Activated CD8-positive, alpha-beta T cell treated with anti-CD3 and anti-CD28 coated beads for 36 hours (primary cell): Measurements from ENCODE around the gene LMF1. TPM values are rescaled to one million over a fixed set of nuclear protein-coding genes. Genes with fewer than 3 reads are reported as not detected.

ENCODE experiments used
- ATAC-seq: fragments of 200-7000 bp; cut with Tn5 transposase; one replicate; pipeline ENCODE4 v1.10.0; 2021; ENCODE audit warnings: mild to moderate bottlenecking, moderate library complexity
- CTCF ChIA-PET: fragments of 350-600 bp; sonication (Branson Sonifier 250); formaldehyde crosslinking; loops from one replicate; lab custom pipeline; 2021; ENCODE audit warnings: antibody characterized with exemption; lab: Charles Lee
- POLR2A ChIA-PET: fragments of 350-600 bp; sonication (Branson Sonifier 250); formaldehyde crosslinking; loops from one replicate; lab custom pipeline; 2021; ENCODE audit warnings: antibody characterized with exemption; lab: Charles Lee
- DNase-seq: peaks from one replicate; pipeline ENCODE4 v3.0.0-alpha.2; 2020
- H3K27ac Mint-ChIP-seq: one replicate; pipeline ENCODE4 v1.8.0; 2021; ENCODE audit warnings: mild to moderate bottlenecking, mixed read lengths
- H3K27me3 Mint-ChIP-seq: one replicate; pipeline ENCODE4 v1.8.0; 2021; ENCODE audit warnings: mixed read lengths
- H3K36me3 Mint-ChIP-seq: one replicate; pipeline ENCODE4 v1.8.0; 2021; ENCODE audit warnings: low read depth, mixed read lengths
- H3K4me1 Mint-ChIP-seq: one replicate; pipeline ENCODE4 v1.8.0; 2021; ENCODE audit warnings: low read depth, mixed read lengths
- H3K4me3 Mint-ChIP-seq: one replicate; pipeline ENCODE4 v1.8.0; 2021; ENCODE audit warnings: mild to moderate bottlenecking, moderate library complexity, mixed read lengths
- H3K9me3 Mint-ChIP-seq: one replicate; pipeline ENCODE4 v1.8.0; 2021; ENCODE audit warnings: mixed read lengths
- intact Hi-C: fragments of 100-400 bp; cut with micrococcal nuclease; formaldehyde crosslinking; loops from one replicate; pipeline ENCODE4 v1.10.0; 2022
- total RNA-seq, 2 experiments: library from RNA; stranded (reverse); gene quantifications; one replicate each; pipeline ENCODE4 v1.2.3, GENCODE V29; 2021
- TF ChIP-seq, protein P1 (sequence below): fragments of 200-600 bp; IDR thresholded peaks from one replicate; pipeline ENCODE4 v1.8.0; 2022; ENCODE audit warnings: antibody characterized with exemption, mild to moderate bottlenecking

The LMF1 gene
- total RNA-seq, 2 experiments from 2014 or later = 8.7 to 9.7 TPM

DNA sequence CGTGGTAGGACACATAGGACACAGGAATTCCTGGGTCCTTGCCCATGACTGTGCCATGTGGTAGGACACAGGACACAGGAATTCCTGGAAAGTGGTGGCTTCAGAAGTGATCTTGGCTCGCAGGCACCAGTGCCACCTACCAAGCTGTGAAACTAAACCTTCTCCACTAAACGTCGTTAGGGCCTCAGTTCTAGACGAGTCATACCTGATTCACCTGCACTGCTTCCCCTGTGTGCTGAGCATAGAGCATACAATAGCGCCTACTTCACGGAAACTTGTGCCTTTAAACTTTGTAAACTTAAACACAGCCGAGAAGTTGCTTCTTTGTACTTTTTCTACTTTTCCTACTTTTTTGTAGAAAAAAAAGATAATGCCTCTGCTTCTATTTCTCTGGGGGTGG lies 15.6 kb upstream of the LMF1 start:
- H3K9me3 Mint-ChIP-seq = no peaks in the 10 kb centered on the region
- peak; percentile 29 for DNase-seq

DNA sequence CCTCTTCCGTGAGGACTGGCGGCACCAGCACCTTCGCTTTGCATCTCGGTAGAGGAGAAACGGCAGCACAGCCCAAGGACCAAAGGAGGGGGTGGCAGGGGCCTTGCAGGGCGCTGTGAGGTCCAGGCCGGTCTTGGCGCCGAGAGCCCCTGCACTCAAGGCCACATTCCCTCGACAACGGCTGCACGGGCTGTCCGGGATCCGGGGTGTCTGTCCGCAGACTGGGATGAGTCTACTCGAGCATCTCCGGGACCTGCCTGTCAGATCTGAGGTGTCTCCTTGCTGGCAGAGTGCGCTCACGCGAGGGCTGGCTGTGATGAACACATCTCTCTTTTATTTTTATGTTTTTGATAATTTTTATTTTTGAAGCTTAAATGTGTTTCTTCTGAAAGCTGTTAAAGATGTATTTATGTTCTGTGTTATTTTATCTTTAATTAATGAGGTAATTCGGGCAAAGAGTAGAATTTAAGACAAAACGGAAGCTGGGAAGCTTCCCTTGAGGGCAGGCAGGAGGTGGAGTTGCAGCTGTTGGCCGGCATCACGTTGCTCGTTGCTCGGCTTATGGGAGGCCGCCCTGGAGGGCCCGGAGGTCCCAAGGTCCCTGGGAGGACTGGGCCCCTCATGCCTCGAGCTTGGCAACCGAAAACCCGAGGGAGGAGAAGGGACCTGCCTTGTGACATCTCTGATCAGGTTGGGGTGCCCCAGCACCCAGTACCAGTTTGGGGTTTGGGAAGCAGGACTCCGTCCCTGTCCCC lies 15.0 kb upstream of the LMF1 start:
- H3K4me1 Mint-ChIP-seq = peaks cover 3% of the 10 kb centered on the region
- TF ChIP-seq, protein P1, sequence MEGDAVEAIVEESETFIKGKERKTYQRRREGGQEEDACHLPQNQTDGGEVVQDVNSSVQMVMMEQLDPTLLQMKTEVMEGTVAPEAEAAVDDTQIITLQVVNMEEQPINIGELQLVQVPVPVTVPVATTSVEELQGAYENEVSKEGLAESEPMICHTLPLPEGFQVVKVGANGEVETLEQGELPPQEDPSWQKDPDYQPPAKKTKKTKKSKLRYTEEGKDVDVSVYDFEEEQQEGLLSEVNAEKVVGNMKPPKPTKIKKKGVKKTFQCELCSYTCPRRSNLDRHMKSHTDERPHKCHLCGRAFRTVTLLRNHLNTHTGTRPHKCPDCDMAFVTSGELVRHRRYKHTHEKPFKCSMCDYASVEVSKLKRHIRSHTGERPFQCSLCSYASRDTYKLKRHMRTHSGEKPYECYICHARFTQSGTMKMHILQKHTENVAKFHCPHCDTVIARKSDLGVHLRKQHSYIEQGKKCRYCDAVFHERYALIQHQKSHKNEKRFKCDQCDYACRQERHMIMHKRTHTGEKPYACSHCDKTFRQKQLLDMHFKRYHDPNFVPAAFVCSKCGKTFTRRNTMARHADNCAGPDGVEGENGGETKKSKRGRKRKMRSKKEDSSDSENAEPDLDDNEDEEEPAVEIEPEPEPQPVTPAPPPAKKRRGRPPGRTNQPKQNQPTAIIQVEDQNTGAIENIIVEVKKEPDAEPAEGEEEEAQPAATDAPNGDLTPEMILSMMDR = no peak
- peaks cover 5% of the 10 kb centered on the region for H3K27me3 Mint-ChIP-seq
- intact Hi-C loops = no loop called here
- ATAC-seq (no peak), DNase-seq (no peak)
- H3K4me3 Mint-ChIP-seq = no peak overlapping the region
- no peaks in the 10 kb centered on the region for H3K9me3 Mint-ChIP-seq
- no peaks in the 10 kb centered on the region for H3K36me3 Mint-ChIP-seq
- ChIA-PET CTCF (interaction anchor here (1.1 kb wide), 1 partner anchor 72 kb away, joined by 4 read pairs; no protein-coding TSS in a partner anchor), POLR2A (interaction anchor here (0.6 to 1.1 kb wide), 6 partner anchors 9 to 167 kb away, joined by 3 to 6 read pairs (median 3); no protein-coding TSS in a partner anchor)
- no peak overlapping the region for H3K27ac Mint-ChIP-seq

More for the DNA sequence above, 15.6 kb upstream of the LMF1 start:
- Mint-ChIP-seq H3K4me1 (peaks cover 3% of the 10 kb centered on the region), H3K4me3 (no peak overlapping the region), H3K27ac (no peak overlapping the region), H3K27me3 (peaks cover 4% of the 10 kb centered on the region), H3K36me3 (no peaks in the 10 kb centered on the region)
- POLR2A ChIA-PET = interaction anchor here (0.6 to 1.0 kb wide), 3 partner anchors 10 to 53 kb away, joined by 3 to 6 read pairs (median 3); no protein-coding TSS in a partner anchor
- TF ChIP-seq, protein P1 = no peak
- CTCF ChIA-PET = interaction anchor here (1.1 kb wide), 1 partner anchor 71 kb away, joined by 4 read pairs; no protein-coding TSS in a partner anchor
- ATAC-seq = peak; percentile 64
- intact Hi-C loops = no loop called here

DNA sequence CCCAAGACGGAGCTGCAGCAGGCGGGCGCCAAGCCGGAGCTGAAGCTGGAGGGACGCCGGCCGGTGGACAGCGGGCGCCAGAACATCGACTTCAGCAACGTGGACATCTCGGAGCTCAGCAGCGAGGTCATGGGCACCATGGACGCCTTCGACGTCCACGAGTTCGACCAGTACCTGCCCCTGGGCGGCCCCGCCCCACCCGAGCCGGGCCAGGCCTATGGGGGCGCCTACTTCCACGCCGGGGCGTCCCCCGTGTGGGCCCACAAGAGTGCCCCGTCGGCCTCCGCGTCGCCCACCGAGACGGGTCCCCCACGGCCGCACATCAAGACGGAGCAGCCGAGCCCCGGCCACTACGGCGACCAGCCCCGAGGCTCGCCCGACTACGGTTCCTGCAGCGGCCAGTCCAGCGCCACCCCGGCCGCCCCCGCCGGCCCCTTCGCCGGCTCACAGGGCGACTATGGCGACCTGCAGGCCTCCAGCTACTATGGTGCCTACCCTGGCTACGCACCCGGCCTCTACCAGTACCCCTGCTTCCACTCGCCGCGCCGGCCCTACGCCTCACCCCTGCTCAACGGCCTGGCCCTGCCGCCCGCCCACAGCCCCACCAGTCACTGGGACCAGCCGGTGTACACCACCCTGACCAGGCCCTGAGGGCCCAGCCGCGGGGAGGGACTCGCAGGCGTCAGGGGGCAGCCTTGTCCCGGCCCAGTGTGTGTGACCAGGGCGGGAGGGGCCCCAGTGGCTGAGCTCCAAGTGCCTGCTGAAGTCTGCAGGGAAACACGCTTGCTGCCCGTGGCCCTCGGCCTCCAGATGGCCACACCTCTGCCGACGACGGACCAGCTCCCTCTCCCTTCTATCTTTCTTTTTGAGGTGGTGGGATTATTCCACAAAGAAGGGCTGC lies 14.2 kb upstream of the LMF1 start:
- TF ChIP-seq, protein P1 = no peak
- Mint-ChIP-seq H3K36me3 (no peaks in the 10 kb centered on the region), H3K9me3 (no peaks in the 10 kb centered on the region), H3K27me3 (peaks cover 5% of the 10 kb centered on the region), H3K27ac (no peak overlapping the region), H3K4me1 (peaks cover 3% of the 10 kb centered on the region), H3K4me3 (no peak overlapping the region)
- POLR2A ChIA-PET = interaction anchor here (0.8 to 1.3 kb wide), 6 partner anchors 10 to 166 kb away, joined by 3 to 6 read pairs (median 3); partner anchors contain the start of gene LMF1
- no peak for DNase-seq
- CTCF ChIA-PET = interaction anchor here (0.8 to 1.3 kb wide), 4 partner anchors 10 to 72 kb away, joined by 3 to 4 read pairs (median 3); no protein-coding TSS in a partner anchor
- no peak for ATAC-seq
- intact Hi-C loops = no loop called here

DNA sequence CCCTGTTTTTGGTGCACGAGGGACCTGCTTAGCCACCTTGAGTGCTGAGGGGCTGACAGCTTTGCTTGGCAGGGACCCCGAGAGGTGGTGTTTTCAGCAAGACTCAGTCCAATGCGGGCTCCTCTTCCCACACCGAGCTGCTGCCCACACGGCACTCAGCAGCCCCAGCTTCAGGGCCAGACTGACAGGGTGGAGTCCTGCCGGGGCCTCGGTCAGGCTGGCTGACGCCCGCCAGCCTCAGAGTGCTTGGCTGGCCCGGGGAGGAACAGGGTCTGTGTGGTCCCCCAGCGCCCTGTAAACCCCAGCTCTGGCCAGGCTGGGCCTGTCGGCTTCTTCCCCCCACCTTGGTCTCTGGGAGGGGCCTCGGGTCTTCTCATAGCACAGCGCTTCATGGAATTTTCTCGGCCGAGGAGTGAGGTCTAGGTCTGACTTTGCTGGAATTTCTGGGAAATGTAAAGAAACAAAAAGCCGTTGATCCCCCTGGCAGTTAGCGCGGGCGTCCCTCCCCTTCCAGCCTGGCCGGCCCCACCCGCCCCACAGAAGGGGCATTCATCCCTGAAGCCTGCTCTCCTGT lies 13.4 kb upstream of the LMF1 start:
- no peak overlapping the region for H3K27ac Mint-ChIP-seq
- no peak overlapping the region for H3K4me3 Mint-ChIP-seq
- no peaks in the 10 kb centered on the region for H3K9me3 Mint-ChIP-seq
- ChIA-PET POLR2A (interaction anchor here (0.9 to 1.3 kb wide), 2 partner anchors 9 to 13 kb away, joined by 3 to 4 read pairs; partner anchors contain the start of gene LMF1), CTCF (interaction anchor here (0.8 to 1.3 kb wide), 3 partner anchors 10 to 13 kb away, joined by 3 read pairs; no protein-coding TSS in a partner anchor)
- H3K4me1 Mint-ChIP-seq = peaks cover 3% of the 10 kb centered on the region
- peaks cover 5% of the 10 kb centered on the region for H3K27me3 Mint-ChIP-seq
- H3K36me3 Mint-ChIP-seq = no peaks in the 10 kb centered on the region
- intact Hi-C loops = no loop called here
- ATAC-seq (no peak), DNase-seq (no peak)
- TF ChIP-seq, protein P1 = no peak
